Stimulated activated CD4-positive, alpha-beta T cell treated with anti-CD3 and anti-CD28 coated beads, Interleukin-2, amount 100 ng/mL, for 4 hours (primary cell): Measurements from ENCODE around the gene MAST2.
"Not testable (repeated sequence)": the region's sequence is repeated elsewhere in the genome, so short reads cannot be mapped to it uniquely, and the experiment has no call there.

ENCODE experiments used
- DNase-seq: peaks from one replicate; pipeline ENCODE4 v3.0.0-alpha.2; 2020; ENCODE audit warnings: low read depth

Gene MAST2

GRCh38 chr1:45894331-45894730 is 90.9 kb downstream of the MAST2 start:
- DNase-seq, result no peak

DNA sequence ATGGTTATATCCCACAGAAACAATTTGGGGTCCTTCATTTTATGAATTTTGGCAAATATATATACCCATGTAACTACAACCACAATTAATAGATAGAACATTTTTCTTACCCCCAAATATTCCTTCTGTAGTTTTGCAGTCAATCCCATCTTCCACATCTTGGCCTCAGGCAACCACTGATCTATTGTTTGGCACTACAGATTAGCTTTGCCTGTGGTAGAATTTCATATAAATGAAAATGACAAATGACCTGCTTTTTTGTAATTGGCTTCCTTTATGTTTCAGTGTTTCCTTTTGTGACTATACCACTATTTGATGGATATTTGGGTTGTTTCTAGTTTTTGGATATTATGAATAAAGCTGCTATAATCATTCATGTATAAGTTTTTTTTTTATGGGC is 91.5 kb downstream of the MAST2 start:
- no peak for DNase-seq

DNA sequence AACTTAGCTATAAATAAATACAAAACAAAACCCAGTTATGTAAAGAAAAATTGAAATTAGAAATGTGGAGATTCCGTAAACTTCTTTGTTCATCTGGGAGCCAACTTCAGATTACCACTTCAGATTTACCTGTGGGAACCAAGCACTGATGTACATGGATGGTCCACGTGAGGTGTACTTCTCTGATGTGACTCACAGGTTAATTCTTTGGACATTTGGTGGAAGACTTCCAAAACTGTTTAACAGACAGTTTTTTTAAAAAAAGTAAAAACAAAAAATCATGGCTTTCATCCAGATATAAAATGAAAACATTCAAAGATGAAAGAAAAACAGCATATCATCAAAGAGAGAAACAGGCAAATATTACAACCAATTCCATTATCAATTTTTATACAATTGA is 92.0 kb downstream of the MAST2 start:
- DNase-seq, result no peak

DNA sequence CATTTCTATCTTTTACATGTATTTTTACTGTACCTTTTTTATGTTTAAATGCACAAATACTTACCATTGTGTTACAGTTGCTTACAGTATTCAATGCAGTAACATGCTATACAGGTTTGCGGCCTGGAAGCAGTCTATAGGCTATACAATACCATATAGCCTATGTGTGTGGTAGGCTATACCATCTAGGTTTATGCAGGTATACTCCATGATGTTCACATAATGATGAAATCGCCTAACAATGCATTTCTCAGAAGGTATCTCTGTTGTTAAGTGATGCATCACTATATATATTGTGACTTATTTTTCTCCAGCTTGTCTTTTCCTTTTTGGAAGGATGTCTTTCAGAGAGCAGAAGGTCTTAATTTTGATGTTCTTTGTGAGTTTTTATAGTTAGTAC is 103.5 kb downstream of the MAST2 start:
- no peak for DNase-seq

- no peak for DNase-seq
These were observed 105.3 kb downstream of the MAST2 start for GRCh38 chr1:45908611-45909140.

DNA sequence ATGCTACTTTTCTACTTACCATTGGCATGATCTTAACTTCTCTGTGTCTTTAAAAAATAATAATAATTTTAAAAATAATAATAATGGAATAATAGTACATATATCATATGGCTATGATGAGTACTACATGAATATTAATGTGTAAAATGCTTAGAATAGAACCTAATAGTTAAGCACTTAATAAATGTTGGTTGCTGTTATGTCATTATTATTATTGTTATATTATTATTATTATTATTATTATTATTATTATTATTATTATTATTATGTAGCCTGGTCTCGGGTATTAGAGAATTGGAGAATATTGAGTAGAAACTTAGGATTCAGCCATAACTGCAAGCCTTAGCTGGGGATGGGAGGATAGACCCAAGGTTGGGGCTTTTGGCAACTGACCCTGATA is 108.2 kb downstream of the MAST2 start:
- no peak for DNase-seq

DNA sequence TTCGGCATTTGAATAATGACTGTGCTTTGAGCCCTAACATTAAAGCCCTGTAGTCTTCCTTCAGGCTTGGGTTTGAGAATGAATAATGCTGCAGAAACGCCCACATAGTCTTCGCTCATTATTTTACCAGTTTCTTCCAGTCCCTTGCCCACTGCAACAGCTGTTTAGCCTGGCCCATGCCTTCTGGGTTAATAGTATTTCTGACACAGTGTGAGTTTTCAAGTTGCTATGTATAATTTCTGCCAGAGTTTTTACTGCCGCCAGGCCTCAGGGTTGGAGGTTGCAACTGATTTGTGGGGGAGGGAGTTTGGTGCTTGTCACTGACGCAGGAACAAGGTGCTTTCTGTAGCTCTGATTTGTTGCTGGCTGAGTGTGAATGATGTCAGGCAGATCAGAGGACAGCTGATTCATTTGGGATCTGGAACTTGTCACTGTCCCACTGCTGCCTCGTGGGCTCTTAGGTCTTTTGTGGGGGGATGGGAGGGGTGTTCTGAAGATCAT is 109.8 kb downstream of the MAST2 start:
- DNase-seq, result no peak

GRCh38 chr1:45913731-45914501 is 110.5 kb downstream of the MAST2 start:
- no peak for DNase-seq

DNA sequence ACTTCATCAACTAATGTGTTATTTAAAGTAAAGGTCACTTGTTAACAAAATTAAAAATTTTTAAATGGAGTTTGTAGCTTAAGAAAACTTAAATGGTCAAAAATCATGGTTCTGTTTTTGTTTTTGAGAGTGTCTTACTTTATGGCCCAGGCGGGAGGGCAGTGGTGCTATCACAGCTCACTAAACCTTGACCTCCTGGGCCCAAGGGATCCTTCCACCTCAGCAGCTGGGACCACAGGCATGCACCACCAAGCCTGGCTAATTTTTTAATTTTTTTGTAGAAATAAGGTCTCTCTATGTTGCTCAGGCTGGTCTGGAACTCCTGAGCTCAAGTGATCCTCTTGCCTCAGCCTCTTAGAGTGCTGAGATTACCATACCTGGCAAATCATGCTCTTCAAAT is 111.4 kb downstream of the MAST2 start:
- no peak for DNase-seq

DNA sequence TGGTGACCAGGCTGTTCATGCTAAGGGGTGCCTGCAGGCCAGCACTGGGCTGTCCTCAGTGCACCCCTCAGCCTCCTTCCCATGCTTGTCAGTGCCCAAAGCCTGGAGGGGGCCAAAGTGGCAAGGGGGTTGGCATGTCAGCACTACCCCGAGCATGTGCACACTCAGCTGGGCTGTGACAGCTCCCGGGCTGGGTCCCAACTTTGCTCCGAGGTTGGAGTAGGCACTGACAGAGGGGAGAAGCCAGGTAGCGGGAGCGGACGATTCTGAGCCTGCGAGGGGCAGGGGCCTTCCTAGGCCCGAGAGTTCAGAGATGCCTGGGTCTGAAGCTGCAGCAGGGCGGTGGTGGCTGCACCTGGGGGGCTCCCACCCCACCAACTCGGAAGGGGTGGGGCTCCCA is 119.0 kb downstream of the MAST2 start:
- DNase-seq, result no peak

- DNase-seq, result no peak
These were observed 119.4 kb downstream of the MAST2 start for GRCh38 chr1:45922813-45923212.

DNA sequence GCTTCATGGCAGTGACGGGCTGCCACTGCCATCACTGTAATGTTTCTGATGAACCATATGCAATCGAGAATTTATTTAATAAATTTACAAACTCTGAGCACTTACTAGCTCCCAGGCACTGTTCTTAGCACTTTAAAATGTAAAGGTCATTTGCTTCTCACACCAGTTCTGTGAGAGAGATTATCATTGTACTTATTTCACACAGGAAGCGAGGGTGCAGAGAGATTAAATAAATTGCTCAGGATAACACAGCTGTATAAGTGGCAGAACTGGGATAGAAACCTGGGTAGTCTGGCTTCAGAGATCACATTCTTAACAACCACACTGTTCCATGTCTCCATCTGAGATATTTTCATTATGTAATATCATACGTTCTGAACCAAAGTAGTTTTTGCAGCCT is 119.9 kb downstream of the MAST2 start:
- DNase-seq, result no peak

GRCh38 chr1:45924736-45925135 is 121.3 kb downstream of the MAST2 start:
- DNase-seq, result no peak

GRCh38 chr1:45925728-45926287 is 122.4 kb downstream of the MAST2 start:
- DNase-seq, result no peak

DNA sequence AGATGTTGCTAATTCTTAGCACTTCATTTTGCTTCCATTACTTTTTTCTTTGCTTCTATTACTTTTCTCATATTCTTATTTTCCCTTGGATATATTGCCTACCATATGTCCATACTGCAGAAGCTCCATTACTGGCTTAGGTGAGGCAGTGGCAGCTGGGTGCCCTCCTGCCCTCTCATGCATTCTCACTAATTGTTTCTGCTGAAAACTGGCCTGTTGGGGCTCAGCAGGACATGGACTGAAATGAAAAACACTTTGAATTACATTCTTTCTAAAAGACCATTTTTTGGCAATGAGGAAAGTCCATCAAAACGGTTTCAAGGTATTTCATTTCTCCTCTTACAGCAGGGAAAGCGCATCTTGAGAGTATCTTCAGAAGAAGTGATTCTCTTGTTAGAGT is 122.9 kb downstream of the MAST2 start:
- DNase-seq, result no peak

DNA sequence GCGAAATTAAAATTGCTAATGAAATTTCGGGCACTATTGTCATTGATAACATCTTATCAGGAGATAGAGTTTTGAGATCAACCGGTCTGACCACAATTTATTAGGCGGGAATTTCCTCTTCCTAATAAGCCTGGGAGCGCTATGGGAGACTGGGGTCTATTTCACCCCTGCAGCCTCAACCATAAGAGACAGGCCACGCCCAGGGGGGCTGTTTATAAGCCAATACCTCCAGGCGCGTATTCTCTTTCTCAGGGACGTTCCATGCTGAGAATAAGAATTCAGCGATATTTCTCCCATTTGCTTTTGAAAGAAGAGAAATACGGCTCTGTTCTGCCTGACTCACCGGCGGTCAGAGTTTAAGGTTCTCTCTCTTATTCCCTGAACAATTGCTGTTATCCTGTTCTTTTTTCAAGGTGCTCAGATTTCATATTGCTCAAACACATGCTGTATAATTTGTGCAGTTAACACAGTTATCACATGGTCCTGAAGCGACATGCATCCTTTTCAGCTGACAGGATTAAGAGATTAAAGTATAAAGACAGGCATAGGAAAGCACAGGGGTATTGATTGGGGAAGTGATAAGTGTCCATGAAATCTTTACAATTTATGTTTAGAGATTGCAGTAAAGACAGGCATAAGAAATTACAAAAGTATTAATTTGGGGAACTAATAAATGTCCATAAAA is 124.0 kb downstream of the MAST2 start:
- not testable (repeated sequence) for DNase-seq

DNA sequence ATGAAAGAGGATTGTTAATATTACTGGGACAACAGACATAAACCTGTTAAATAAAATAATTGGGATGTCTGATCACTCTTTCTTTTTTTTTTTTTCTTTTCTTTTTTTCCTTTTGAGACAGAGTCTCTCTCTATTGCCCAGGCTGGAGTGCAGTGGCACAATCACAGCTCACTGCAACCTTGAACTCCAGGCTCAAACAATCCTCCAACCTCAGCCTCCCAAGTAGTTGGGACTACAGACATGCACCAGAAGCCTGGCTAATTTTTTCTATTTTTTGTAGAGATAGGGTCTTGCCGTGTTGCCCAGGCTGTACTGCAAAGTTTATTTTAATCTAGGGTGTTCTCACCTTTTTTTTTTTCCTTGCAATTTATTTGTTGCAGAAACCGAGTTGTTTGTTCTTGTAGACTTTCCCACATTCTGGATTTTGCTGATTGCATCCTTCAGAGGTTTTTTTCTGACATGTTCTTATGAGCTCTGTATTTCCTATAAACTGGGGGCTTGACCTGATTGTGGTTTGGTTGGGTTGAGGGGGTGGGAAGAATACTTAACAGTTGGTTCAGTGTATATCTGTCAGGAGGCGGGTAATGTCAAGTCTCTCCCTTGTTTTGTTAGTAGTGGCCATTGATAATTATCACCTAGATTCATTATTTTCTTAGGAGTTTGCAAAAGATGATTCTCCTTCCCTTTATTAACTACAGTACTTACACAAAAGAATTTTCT is 125.2 kb downstream of the MAST2 start:
- no peak for DNase-seq

DNA sequence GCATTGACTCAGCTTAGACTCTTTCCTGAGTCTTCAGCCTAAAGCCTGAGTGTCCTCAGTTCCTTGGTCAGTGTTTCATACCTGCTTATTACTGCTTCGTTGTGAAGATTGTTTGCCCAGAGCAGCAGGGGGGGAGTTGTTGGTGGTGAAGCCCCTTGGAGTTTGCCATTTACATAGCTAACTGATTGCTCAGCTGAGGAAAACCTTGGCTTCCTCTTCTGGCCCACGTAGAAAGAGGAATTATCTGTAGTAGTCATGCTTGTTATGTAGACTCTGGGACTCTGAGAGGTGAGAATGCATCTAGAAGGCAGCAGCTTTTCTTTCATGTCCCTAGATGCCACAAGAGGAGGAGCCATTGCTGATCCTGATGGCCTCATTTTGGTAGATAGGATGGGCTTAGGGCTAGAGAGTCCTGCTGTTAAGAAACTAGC is 125.9 kb downstream of the MAST2 start:
- DNase-seq, result no peak

DNA sequence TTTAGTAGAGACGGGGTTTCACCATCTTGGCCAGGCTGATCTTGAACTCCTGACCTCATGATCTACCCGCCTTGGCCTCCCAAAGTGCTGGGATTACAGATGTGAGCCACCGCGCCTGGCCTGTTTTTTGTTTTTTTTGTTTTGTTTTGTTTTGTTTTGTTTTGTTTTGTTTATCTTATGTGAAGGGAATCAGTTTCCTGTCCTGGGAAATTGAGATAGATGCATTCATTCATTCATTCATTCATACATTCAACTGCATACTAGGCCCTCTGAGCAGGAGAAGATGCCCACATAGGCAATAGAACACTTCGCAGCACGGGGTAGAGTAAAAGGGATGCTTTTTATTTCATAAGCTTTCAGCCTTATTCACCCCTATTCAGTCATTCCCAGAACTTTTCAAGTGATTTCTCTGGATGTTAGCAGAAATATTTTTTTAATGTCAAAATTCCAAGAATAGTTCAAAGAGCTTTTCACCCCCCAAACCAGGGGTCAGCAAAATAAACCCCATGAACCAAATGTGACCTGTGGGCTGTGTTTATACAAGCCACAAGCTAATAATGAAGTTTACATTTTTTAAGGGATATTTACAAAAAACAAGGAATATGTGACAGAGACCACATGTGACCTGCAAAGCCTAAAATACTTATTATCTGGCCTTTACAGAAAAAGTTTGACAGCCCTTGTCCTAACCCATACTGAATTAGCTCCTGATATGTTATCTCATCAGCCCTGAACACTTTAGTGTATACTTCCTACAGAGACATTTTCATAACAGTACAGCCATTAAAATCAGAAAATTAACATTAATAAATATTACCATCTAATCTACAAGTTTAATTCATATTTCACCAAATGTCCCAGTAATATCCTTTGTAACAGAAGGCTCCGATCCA is 127.1 kb downstream of the MAST2 start:
- DNase-seq, result no peak

- DNase-seq, result not testable (repeated sequence)
These were observed 128.8 kb downstream of the MAST2 start for GRCh38 chr1:45932205-45932604.

DNA sequence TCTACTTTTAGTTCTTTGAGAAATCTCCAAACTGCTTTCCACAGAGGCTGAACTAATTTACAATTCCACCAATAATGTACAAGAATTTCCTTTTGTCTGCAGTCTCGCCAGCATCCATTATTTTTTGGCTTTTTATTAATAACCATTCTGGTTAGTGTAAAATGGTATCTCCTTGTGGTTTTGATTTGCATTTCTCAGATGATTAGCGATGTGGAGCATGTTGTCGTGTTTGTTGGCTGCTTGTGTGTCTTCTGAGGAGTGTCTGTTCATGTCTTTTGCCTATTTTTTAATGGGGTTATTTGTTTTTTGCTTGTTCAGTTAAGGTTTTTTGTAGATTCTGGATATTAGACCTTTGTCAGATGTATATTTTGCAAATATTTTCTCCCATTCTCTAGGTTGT is 131.5 kb downstream of the MAST2 start:
- no peak for DNase-seq
